Heart right ventricle (tissue), 16 donors: Measurements from ENCODE around the gene CYP46A1. TPM values are rescaled to one million over a fixed set of nuclear protein-coding genes. Genes with fewer than 3 reads are reported as not detected.

Experiments
- ATAC-seq, 8 donors: fragments of 200-7000 bp; cut with Tn5 transposase; one replicate each; pipeline ENCODE4 v1.9.1; 2020; ENCODE audit warnings: mild to moderate bottlenecking in 8 of 8, moderate library complexity in 8 of 8, moderate number of reproducible peaks in 1 of 8
- DNase-seq, 2 donors: peaks; one replicate each; pipeline ENCODE4 v3.0.0-alpha.2; 2020
- H3K27ac ChIP-seq, 10 donors: fragments of 200-600 bp; sonication (generic) in 2 of 10; one replicate each; pipeline versions ENCODE4 v1.5.0 to v1.8.0; 2020 to 2022; ENCODE audit warnings: mild to moderate bottlenecking in 3 of 10
- H3K27me3 ChIP-seq, 7 donors: fragments of 200-600 bp; one replicate each; pipeline ENCODE4 v1.8.0; 2021 to 2022; ENCODE audit warnings: mild to moderate bottlenecking in 2 of 7
- H3K36me3 ChIP-seq, 9 donors: fragments of 200-600 bp; sonication (generic) in 1 of 9; one replicate each; pipeline versions ENCODE4 v1.5.0 to v1.8.0; 2020 to 2022; ENCODE audit warnings: mild to moderate bottlenecking in 2 of 9
- H3K4me1 ChIP-seq, 9 donors: fragments of 200-600 bp; sonication (generic) in 1 of 9; one replicate each; pipeline versions ENCODE4 v1.5.0 to v1.8.0; 2020 to 2022; ENCODE audit warnings: mild to moderate bottlenecking in 4 of 9
- H3K4me3 ChIP-seq, 10 donors: fragments of 200-600 bp; sonication (generic) in 2 of 10; one replicate each; pipeline versions ENCODE4 v1.5.0 to v1.8.0; 2020 to 2022; ENCODE audit warnings: mild to moderate bottlenecking in 7 of 10, moderate library complexity in 2 of 10
- H3K9me3 ChIP-seq, 11 donors: fragments of 200-600 bp in 10 of 11; sonication (generic) in 2 of 11; one replicate each; pipeline versions ENCODE4 v1.5.0 to v1.8.0; 2013 to 2022; ENCODE audit warnings: mild to moderate bottlenecking in 2 of 11, control low read depth in 1 of 11, moderate library complexity in 1 of 11
- CTCF ChIP-seq, 9 donors: fragments of 200-600 bp; sonication (generic) in 2 of 9; IDR thresholded peaks; one replicate each; pipeline versions ENCODE4 v1.5.0 to v1.8.0; 2021 to 2022; ENCODE audit warnings: antibody characterized with exemption in 9 of 9, mild to moderate bottlenecking in 5 of 9, moderate library complexity in 1 of 9
- WGBS, 2 donors: extraction: QIAGEN DNeasy Blood & Tissue Kit; methylation state at CpG; one replicate each; pipeline ENCODE4 v1.1.7; 2013; ENCODE audit warnings: inconsistent platforms in 1 of 2; 5-methylcytosine and 5-hydroxymethylcytosine counted together
- intact Hi-C, 10 donors: fragments of 100-400 bp; cut with DNase I; formaldehyde crosslinking; loops; one replicate each; pipeline versions ENCODE4 v1.11.1 to v1.14.2; 2022
- polyA plus RNA-seq, 2 donors: library from polyadenylated mRNA; stranded (reverse); fragments of 200-250 nt; gene quantifications; one replicate each; pipeline ENCODE4 v1.2.3, GENCODE V29; 2013
- total RNA-seq, 10 donors: library from RNA; stranded (reverse); fragmentation: NEBNext Ultra II Directional in 3 of 10; extraction: Animal tissue kit (Norgen Biotek cat#: 25700) in 3 of 10; gene quantifications; one replicate each; pipeline versions ENCODE4 v1.2.1 to v1.2.4, GENCODE V29; 2021 to 2023
- donor health status: Arrhythmogenic right ventricular cardiomyopathy.
- donor health status: ischemic (EF 13 %, LVEDD 7.1; RV severe dilation, severe dysfunction).
- donor health status: healthy with polysubstance abuse.
- donor health status: DM: no; HTN: yes; CAD: no.
- donor health status: DM: no; HTN: no; CAD: no.
- donor health status: ischemic (EF 25% LVEDD 6.9; RV normal size, moderate dysfunction).
- donor health status: ischemic (EF 25% LVEDD 5.7; RV mildly dilated, moderate dysfunction).
- donor health status: healthy.
- donor health status: DM: yes; HTN: yes; CAD: no.
- donor health status: Ischemic cardiomyopathy.
- donor health status: ischemic (EF 35%, LVEDD 5.7; RV mildly dilated, moderate dysfunction).
- donor health status: nonischemic (EF 11% LVEDD 7.7; RV severe dilation, severe dysfunction).
- donor health status: DM: yes; HTN: yes; CAD: no.
- donor health status: PGD.
- donor health status: ischemic (EF 29% LVEDD 5.4; RV normal size, mild dysfunction).
- donor health status: nonischemic (EF 23%, LVEDD 6.1; RV moderate dilation, normal function).

Gene CYP46A1
- total and polyA plus RNA-seq, 12 donors = 1.5 to 6.1 (median 3.5) TPM

- H3K4me1 ChIP-seq = peaks cover 0 to 26% (median 7%) of the 10 kb centered on the region in 9 donors
- H3K27me3 ChIP-seq = no peaks in the 10 kb centered on the region
- H3K27ac ChIP-seq = no peak overlapping the region
- intact Hi-C loops = no loop called here
- no peak for TF ChIP-seq CTCF (IDR thresholded peaks at IDR 0.05)
- H3K36me3 ChIP-seq = no peaks in the 10 kb centered on the region
- H3K4me3 ChIP-seq = no peak overlapping the region
- 82 to 86% methylated on average over 6 of the region's 6 CpGs for WGBS, 2 donors
- ATAC-seq (peak in 1 of 8 donors; percentile 36), DNase-seq (no peak)
- no peaks in the 10 kb centered on the region for H3K9me3 ChIP-seq
Measured at GRCh38 chr14:99768381-99768780, 84.3 kb downstream of the CYP46A1 start.

- Histone ChIP-seq H3K27me3 (no peaks in the 10 kb centered on the region), H3K9me3 (no peaks in the 10 kb centered on the region), H3K36me3 (no peaks in the 10 kb centered on the region), H3K4me3 (no peak overlapping the region), H3K27ac (no peak overlapping the region), H3K4me1 (peaks cover 0 to 30% (median 10%) of the 10 kb centered on the region in 9 donors)
- TF ChIP-seq CTCF (IDR thresholded peaks at IDR 0.05) = no peak
- WGBS, 2 donors = 97 to 99% methylated on average over 6 of the region's 6 CpGs
- ATAC-seq (no peak), DNase-seq (no peak)
- intact Hi-C loops = no loop called here
Measured at GRCh38 chr14:99769123-99769522, 85.0 kb downstream of the CYP46A1 start.

DNA sequence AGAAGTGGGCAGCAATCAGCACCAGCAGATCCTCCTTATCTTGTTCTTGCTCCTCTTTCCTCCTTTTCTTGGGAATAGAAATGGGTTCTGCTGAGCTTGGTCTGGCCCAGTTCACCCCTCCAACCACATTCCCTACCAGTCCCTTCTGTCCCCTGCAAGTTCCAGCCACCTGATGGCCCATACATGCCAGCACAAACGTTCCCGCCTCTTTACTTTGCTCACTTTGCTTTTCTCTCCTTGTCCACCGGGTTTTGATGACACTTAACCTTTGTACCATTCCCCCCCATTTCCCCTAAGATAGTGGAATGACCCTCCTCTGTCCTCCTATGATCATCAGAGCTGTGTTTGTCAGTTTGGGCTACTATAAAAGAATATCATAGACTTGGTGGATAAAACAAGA is 85.7 kb downstream of the CYP46A1 start:
- no peak for DNase-seq
- ATAC-seq = no peak
- intact Hi-C loops = no loop called here
- Histone ChIP-seq H3K36me3 (no peaks in the 10 kb centered on the region), H3K27me3 (no peaks in the 10 kb centered on the region), H3K4me3 (no peak overlapping the region), H3K9me3 (no peaks in the 10 kb centered on the region), H3K27ac (no peak overlapping the region), H3K4me1 (peaks cover 0 to 36% (median 17%) of the 10 kb centered on the region in 9 donors)
- TF ChIP-seq CTCF (IDR thresholded peaks at IDR 0.05) = no peak
- 92% methylated on average over 3 of the region's 3 CpGs for WGBS, 2 donors

DNA sequence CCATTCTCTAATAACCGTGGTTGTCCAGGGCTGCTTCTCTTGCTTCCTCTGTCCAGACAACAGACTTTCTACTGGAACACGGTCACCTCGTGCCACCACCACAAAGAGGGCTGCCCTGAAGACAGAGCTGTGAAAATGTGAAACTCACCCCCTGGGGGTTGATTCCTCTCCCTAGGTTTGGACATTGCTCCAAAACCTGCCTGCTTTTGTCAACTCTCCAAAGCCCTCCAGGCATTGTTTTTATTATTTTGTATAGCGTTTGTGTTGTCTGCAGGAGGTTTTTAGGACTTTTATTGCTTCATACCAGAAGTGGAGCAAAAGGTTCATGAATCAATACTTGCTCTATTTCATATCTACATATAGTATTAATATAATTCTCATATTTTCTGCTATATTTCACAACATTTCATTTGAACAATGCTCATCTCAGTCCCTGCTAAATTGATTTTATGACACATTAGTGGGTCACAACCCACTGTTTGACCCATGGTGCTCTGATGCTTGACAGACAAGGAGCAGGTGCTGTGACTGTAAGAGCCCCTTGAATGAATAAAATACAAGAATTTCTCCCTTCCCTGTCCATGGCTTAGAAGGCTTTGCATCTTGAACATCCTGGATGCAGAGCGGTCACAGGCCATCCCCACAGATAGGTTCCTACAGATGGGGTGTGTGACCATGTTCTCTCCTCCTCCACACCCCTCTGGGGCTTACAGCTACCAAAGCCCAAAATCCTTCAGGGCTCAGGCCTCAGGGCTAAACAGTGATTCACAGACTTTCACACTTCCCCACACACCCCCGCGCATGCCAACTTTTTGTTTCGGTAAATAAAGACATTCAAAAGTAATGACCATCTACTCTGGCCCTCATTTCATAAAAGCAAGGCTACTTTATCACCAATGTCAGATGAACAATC is 88.5 kb downstream of the CYP46A1 start:
- ATAC-seq (no peak), DNase-seq (no peak)
- H3K9me3 ChIP-seq = no peaks in the 10 kb centered on the region
- H3K36me3 ChIP-seq = no peaks in the 10 kb centered on the region
- peaks cover 0 to 31% (median 17%) of the 10 kb centered on the region in 9 donors for H3K4me1 ChIP-seq
- H3K4me3 ChIP-seq = no peak overlapping the region
- WGBS, 2 donors = 81 to 85% methylated on average over 8 of the region's 8 CpGs
- H3K27me3 ChIP-seq = no peaks in the 10 kb centered on the region
- intact Hi-C loops = no loop called here
- no peak for TF ChIP-seq CTCF (IDR thresholded peaks at IDR 0.05)
- no peak overlapping the region for H3K27ac ChIP-seq
